Calu3 (cell line): ENCODE measurements around the gene HIBCH. TPM values are rescaled to one million over a fixed set of nuclear protein-coding genes. Genes with fewer than 3 reads are reported as not detected.

Experiments
- BruUV-seq: library from RNA; stranded (reverse); fragments of 400-500 nt; replicated peaks from 2 replicates; lab custom pipeline; 2021; lab: Mats Ljungman, UMichigan
- CTCF ChIA-PET: fragments of 300-600 bp; sonication (Branson Sonifier 250); formaldehyde crosslinking; loops from one replicate; lab custom pipeline; 2022; ENCODE audit warnings: antibody characterized with exemption; lab: Charles Lee
- DNase-seq: peaks from one replicate; pipeline ENCODE4 v3.0.0; 2022
- H3K27ac Mint-ChIP-seq: one replicate; pipeline ENCODE4 v1.8.0; 2022; ENCODE audit warnings: mixed read lengths; ENCODE audit not compliant: unreplicated experiment
- H3K27me3 Mint-ChIP-seq: one replicate; pipeline ENCODE4 v1.8.0; 2022; ENCODE audit warnings: mixed read lengths; ENCODE audit not compliant: unreplicated experiment
- H3K36me3 Mint-ChIP-seq: one replicate; pipeline ENCODE4 v1.8.0; 2022; ENCODE audit warnings: mild to moderate bottlenecking, moderate library complexity, mixed read lengths; ENCODE audit not compliant: insufficient read depth, unreplicated experiment
- H3K4me1 Mint-ChIP-seq: one replicate; pipeline ENCODE4 v1.8.0; 2022; ENCODE audit warnings: mild to moderate bottlenecking, low read depth, mixed read lengths; ENCODE audit not compliant: unreplicated experiment
- H3K4me3 Mint-ChIP-seq: one replicate; pipeline ENCODE4 v1.8.0; 2022; ENCODE audit warnings: mild to moderate bottlenecking, low read depth, moderate library complexity, mixed read lengths; ENCODE audit not compliant: unreplicated experiment
- H3K9me3 Mint-ChIP-seq: one replicate; pipeline ENCODE4 v1.8.0; 2022; ENCODE audit warnings: low read depth, mixed read lengths; ENCODE audit not compliant: unreplicated experiment
- intact Hi-C: fragments of 100-400 bp; cut with micrococcal nuclease; formaldehyde crosslinking; loops from one replicate; pipeline ENCODE4 v1.10.0; 2022; ENCODE audit not compliant: unreplicated experiment
- total RNA-seq: library from RNA; stranded (reverse); gene quantifications from 2 replicates; pipeline ENCODE4 v1.2.3, GENCODE V29; 2022
- TF ChIP-seq, protein P1 (sequence below): fragments of 200-600 bp; IDR thresholded peaks from one replicate; pipeline ENCODE4 v1.8.0; 2022; ENCODE audit warnings: antibody characterized with exemption; ENCODE audit not compliant: unreplicated experiment

The HIBCH gene
- total RNA-seq, 1 experiment from 2014 or later, result 44.6 TPM

DNA sequence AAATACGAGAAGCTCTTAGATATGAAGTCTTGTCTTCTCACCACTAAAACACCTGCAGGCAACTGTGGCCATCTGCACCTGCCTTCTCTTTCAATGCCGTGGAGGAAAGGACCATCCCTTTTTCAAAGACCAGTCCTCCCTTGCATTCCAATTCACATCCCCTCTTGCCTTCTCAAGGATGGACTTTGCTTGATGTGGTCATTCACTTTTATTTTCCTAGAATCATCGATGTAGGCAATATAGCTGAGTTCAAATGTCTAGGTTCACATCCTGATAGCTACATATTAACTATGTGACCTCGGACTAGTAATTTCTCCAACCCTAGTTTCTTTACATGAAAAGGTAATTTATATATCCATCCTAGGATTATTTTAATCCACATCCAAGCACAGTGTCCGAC, 110.1 kb downstream of the HIBCH start:
- Mint-ChIP-seq H3K27ac (no peak overlapping the region), H3K4me1 (no peaks in the 10 kb centered on the region), H3K36me3 (no peaks in the 10 kb centered on the region), H3K4me3 (no peak overlapping the region), H3K9me3 (no peaks in the 10 kb centered on the region), H3K27me3 (no peaks in the 10 kb centered on the region)
- TF ChIP-seq, protein P1, sequence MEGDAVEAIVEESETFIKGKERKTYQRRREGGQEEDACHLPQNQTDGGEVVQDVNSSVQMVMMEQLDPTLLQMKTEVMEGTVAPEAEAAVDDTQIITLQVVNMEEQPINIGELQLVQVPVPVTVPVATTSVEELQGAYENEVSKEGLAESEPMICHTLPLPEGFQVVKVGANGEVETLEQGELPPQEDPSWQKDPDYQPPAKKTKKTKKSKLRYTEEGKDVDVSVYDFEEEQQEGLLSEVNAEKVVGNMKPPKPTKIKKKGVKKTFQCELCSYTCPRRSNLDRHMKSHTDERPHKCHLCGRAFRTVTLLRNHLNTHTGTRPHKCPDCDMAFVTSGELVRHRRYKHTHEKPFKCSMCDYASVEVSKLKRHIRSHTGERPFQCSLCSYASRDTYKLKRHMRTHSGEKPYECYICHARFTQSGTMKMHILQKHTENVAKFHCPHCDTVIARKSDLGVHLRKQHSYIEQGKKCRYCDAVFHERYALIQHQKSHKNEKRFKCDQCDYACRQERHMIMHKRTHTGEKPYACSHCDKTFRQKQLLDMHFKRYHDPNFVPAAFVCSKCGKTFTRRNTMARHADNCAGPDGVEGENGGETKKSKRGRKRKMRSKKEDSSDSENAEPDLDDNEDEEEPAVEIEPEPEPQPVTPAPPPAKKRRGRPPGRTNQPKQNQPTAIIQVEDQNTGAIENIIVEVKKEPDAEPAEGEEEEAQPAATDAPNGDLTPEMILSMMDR, result no peak
- DNase-seq, result no peak
- intact Hi-C loops, result no loop called here
- BruUV-seq, result no TSS peak
- CTCF ChIA-PET, result no interaction called here

DNA sequence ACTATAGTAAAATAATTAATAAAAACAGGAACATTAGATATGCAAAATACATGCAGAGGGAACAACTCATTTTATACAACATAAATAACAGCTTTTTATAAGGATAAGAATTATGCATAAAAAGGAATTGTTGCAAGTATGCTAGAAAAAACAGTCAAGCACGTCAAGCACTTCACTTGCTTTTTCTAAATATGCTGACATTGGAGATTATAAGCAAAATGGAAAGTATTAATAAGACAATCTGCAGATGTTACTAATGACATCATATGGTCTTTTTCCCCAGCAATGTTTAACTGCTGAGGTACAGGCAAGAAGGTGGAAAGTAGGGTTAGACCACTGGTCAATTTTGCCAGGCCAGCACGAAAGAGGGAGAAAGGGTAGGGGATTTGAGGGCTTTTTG, 111.7 kb downstream of the HIBCH start:
- DNase-seq, result no peak
- CTCF ChIA-PET, result interaction anchor here (0.5 to 0.6 kb wide), 2 partner anchors 57 to 673 kb away, joined by 3 to 4 read pairs; partner anchors contain the start of gene GLS
- intact Hi-C loops, result no loop called here
- no TSS peak for BruUV-seq
- Mint-ChIP-seq H3K27ac (no peak overlapping the region), H3K4me1 (no peaks in the 10 kb centered on the region), H3K9me3 (no peaks in the 10 kb centered on the region), H3K27me3 (no peaks in the 10 kb centered on the region), H3K4me3 (no peak overlapping the region), H3K36me3 (no peaks in the 10 kb centered on the region)
- TF ChIP-seq, protein P1, result no peak

DNA sequence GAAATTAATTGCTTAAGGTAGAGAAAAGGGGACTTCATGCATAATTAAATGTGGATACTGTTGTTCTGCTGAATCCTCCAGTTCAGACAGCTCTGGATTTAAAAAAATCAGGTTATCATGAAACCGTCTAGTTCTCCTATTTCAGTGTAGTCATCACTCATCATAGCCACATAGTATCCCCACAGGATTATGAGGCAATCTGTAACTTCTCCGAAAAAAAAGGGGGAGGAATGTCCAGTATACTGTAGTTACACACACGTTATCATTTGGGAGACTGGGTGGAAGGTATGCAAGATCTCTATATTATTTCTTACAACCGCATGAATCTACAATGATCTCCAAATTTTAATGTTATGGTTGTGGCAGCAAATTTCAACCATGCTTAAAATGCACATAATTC, 114.0 kb downstream of the HIBCH start:
- Mint-ChIP-seq H3K9me3 (no peaks in the 10 kb centered on the region), H3K27ac (no peak overlapping the region), H3K4me1 (no peaks in the 10 kb centered on the region), H3K36me3 (no peaks in the 10 kb centered on the region), H3K4me3 (no peak overlapping the region), H3K27me3 (no peaks in the 10 kb centered on the region)
- intact Hi-C loops, result no loop called here
- TF ChIP-seq, protein P1, result no peak
- BruUV-seq, result no TSS peak
- CTCF ChIA-PET, result no interaction called here
- DNase-seq, result no peak

DNA sequence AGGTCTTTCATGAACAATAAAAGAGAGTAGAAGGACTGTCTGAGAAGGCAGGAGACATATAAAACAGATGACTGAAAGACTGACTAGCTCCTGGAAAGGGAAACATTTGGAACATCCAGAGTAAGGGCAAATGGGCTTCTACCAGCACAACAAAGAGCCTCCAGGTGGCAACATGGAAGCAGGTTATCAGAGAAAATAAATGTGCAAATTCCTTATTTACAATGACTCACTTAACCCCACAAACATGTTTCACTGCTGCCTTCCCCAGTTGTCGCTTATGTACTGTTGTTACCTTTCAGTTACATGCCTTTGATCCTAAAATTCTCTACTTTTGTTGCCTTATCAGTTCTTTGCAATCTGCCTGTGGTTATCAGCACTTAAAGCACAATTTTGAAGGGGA, 117.0 kb downstream of the HIBCH start:
- no peak for DNase-seq
- H3K27me3 Mint-ChIP-seq, result no peaks in the 10 kb centered on the region
- intact Hi-C loops, result no loop called here

More for the DNA sequence above, 117.0 kb downstream of the HIBCH start:
- BruUV-seq, result no TSS peak
- no peak overlapping the region for H3K27ac Mint-ChIP-seq
- no peaks in the 10 kb centered on the region for H3K4me1 Mint-ChIP-seq
- TF ChIP-seq, protein P1, result no peak
- H3K4me3 Mint-ChIP-seq, result no peak overlapping the region
- no peaks in the 10 kb centered on the region for H3K9me3 Mint-ChIP-seq
- CTCF ChIA-PET, result no interaction called here
- H3K36me3 Mint-ChIP-seq, result no peaks in the 10 kb centered on the region
